Measurements from ENCODE around the gene EPB41.
A peak's percentile ranks its signal among the peaks of the same experiment; 100 is the strongest.
"Not testable (repeated sequence)": the region's sequence is repeated elsewhere in the genome, so short reads cannot be mapped to it uniquely, and the experiment has no call there.

The EPB41 gene

DNA sequence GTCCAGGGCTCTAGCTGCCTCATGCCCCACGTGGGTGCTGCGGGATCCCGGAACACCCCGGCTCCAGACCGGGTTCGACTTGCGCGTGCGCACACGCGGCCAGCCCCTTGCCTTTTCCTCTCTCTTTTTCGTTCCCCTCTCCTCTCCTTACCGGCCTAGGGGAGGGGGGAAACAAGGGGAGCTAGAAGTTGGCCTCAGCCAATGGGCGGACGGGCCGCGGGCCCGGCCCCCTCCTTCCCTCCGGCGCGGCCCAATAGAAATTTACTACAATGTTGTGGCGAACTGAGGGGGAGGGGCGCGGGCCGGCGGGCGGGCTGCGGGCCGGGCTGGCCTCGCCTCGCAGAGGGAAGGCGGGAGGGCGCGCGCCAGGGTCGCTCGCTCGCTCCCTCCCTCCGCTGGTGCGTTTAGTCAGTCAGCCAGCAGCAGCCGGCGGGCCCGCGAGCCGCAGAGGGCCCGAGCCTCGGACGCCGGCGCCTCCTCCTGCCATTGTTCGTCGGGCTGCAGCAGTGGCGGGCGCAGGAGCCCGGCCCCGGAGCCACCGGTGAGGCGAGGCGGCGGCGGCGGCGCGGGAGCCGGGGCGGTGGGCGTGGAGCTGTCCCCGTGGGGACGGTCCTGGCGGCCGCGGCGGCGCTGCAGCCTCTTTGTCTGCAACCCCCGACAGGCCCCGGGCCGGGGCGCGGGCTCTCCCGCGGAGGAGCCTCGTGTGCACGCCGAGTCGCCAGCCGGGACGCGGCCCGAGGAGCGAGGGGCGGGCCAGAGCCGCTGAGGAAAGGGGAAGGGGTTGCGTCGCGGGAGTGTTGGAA lies at the start of gene EPB41:
TSS of gene EPB41 (plus strand) at position 342 of the 803 bp plus-strand sequence. CDS start 72,869 bp downstream, outside the sequence.
- peak; percentile 91 for DNase-seq (ENCODE audit: low spot score)

DNA sequence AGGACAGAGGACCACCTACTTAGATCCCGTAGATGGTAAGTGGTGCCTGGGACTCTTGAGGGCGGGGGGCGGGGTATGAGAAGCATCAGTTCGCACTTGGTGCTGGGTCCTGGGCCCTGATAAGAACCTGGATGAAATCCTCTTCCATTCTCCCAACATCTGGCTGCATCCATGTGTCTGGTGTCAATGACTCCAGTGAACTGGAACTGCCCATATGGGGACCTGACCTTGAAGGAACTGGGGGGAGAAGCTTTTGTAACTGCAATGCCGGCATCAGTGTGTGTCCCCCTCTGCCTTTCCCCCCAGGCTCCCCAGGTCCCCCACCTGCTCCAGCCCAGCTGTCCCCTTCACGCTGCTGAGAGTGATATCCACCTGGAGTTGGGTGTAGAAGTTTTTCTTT lies 49.7 kb upstream of the EPB41 start:
- DNase-seq (ENCODE audit: low spot score): no peak

DNA sequence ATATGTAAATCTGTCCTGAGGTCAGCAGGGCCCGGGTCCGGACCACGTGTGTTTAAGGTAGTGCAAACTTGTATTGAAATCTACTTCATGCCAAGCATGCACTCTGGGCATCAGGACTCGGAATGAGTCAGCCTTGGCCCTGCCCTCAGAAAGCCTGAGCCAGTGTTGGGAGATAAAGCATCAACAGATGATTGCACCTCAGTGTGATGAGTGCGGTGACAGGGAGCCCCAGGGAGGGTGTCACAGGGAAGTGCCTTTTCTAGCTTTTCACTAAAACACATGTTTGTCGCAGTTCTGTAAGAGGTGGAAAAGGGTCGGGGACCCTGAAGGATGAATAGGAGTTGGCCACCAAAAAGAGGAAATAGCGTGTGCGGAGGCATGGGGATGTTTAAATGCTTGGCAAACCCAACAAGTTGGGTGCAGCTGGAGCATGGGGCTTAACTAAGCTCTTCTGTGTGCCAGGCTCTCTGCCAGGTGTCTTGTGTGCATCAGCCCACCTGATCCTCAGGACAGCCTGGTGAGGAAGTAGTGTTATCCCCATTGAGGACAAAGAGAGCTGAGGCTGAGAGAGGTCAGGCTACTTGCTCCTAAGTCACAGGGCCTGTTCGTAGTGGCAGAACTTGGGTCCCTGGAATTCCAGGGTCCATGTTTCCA lies 48.2 kb upstream of the EPB41 start:
- DNase-seq (ENCODE audit: low spot score): no peak

DNA sequence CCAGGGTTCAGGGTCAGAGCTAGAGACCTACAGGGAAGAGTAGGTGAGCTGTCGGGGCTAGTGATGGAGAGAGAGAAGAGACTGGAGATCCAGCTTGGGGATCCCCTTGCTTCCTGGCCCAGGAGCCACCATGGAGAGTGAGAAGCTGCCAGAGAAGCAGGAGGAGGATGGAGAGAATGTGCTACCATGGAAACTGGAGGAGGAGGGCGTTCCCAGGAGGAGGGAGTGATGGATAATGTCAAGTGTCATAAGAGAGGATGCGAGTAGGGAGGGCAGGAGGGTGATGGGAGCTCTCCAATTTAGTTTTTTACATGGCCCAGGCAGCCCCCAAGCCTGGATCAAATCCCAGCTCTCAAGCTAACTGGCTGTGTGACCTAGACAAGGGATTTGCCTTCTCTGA lies 46.5 kb upstream of the EPB41 start:
- no peak for DNase-seq (ENCODE audit: low spot score)

DNA sequence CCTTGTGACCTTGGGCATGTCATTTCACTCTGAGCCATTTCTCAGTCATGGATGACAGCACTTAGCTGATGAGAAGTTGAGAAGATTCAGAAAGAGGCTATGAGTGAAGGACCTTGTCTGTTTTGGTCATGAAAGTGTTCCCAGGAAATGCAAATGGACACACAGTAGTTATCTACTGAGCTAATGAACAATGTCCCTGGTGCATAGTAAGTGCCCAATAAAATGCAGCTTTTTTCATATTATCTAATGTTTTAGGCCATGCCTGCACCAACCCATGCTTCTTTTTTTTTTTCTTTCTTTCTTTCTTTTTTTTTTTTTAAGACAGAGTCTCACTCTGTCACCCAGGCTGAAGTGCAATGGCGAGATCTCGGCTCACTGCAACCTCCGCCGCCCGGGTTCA lies 44.4 kb upstream of the EPB41 start:
- no peak for DNase-seq (ENCODE audit: low spot score)

DNA sequence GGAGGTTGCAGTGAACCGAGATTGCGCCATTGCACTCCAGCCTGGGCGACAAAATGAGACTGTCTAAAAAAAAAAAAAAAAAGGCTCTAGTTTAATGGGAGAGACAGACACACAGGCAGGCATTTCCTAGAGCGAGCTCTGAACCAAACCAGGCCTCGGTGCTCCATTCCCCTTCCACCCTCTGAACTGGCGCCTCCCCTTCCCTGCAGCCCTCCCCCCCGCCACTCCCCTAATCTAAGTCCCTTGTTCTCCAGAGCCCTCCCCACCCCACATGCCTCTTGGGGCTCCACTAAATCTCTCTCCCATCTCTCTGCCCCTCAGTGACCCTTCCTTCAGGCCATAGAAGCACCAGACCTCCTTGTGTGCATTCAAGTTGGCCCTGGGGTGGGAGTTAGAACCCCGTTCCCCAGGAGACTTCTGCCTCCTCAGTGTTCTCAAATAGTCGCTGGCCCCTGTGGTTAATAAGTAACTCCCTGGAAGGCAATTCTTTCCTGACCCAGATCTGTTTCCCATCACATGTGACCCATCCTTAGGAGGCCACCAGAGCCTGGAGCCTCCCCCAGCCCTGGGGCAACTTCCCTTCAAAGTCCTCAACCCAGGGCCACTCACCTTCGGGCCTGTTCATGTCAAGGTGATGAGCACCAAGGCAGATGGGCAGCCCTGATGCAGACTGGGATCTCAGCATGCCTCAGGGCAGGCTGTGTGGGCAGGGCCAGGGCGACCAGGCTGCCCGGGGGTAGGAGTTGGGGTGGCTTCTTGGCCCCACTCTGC lies 42.6 kb upstream of the EPB41 start:
- DNase-seq (ENCODE audit: low spot score): no peak

DNA sequence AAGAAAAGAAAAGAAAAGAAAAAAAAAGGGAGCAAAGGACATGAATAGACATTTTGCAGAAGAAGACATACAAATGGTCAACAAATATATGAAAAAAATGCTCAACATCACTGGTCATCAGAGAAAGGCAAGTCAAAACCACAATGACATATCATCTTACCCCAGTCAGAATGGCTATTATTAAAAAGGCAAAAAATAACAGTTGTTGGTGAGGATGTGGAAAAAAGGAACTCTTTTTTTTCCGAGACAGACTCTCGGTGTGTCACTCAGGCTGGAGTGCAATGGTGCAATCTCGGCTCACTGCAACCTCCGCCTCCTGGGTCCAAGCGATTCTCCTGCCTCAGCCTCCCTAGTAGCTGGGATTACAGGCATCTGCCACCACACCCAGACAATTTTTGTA lies 39.2 kb upstream of the EPB41 start:
- DNase-seq (ENCODE audit: low spot score): not testable (repeated sequence)

DNA sequence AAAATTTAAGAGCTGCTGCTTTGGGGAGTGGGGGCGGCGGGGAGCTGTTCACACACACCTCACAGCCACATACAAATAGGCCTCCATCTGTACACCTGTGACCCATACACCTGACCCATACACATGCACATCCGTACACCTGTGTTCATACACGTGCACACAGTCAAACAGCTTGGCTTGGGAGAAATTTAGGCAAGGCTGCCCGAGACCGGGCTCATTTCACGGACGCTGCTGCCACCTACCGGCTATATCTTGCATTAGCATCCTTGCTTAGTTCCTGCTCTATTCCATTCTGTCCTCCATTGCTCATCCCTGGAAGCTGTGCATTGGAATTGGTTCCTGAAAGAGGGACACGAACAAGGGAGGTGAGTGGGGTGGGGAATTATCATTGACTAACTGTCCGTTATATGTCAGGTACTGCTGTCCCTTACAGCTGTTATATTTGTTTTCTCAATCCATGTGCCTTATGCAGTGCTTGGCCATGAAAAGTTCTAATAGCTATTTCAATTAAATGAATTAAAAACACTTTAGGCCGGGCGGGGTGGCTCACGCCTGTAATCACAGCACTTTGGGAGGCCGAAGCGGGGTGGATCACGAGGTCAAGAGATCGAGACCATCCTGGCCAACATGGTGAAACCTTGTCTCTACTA lies 37.1 kb upstream of the EPB41 start:
- peak; percentile 78 for DNase-seq (ENCODE audit: low spot score)

DNA sequence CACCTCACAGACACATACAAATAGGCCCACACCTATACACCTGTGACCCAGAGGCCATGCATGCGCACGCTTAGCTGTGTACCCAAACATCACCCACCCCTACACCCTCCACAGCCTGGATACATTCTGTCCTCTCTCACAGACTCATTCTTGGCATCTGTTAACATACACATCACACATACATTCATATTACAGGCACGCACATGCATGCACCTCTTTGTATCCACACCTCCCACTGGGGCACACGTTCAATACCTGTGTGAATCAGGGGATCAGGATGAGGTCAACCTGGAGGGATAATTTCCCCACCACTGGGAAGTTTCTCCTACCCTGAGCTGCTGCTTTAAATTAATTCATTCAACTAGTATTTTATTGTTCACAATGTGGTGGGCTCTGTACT lies 35.6 kb upstream of the EPB41 start:
- no peak for DNase-seq (ENCODE audit: low spot score)

DNA sequence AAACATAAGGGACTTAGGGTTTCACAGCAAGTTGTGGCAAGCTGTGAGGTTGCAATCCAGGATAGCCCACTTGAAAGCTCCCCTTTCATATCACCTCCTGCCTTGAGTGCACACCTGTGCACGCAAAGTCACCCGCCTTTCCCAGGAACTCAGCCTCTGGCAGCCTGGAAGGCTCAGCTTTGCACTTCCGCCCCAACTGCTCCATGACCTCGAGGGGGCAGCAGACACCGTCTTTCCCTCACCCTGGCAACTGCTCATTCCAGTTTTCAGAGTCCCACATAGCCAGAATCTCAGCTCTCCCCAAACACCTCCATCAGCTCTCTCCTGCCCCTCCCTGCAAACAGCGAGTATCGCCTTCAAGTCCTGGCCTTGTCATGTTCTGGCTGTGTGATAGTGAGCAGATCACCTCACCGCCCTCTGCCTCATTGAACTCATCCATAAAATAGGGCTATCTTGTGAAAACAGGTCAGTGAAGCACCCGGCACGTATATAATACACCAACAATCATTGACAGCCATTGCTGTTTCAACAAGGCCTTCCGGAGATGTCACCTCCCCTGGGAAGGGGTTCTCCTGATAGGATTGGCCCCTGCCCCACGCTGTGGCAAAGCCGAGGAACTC lies 32.2 kb upstream of the EPB41 start:
- peak; percentile 78 for DNase-seq (ENCODE audit: low spot score)

DNA sequence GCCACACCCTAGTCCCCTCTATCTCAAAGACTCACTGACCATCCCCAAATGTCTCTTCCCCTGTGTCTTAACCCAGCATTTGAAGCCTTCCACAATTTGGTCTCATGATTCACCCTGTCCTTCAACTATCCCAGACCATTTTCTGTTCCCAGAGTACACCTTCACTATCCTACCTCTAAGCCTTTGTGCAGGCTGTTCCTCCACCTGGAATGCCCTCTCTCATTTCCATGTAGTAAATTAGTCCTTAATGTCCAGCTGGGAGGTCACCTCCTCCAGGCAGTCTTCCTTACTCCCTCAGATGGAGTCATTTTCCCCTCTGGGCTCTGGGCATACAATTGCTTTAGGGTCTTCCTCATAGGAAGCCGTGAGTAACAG lies 31.1 kb upstream of the EPB41 start:
- DNase-seq (ENCODE audit: low spot score): no peak

DNA sequence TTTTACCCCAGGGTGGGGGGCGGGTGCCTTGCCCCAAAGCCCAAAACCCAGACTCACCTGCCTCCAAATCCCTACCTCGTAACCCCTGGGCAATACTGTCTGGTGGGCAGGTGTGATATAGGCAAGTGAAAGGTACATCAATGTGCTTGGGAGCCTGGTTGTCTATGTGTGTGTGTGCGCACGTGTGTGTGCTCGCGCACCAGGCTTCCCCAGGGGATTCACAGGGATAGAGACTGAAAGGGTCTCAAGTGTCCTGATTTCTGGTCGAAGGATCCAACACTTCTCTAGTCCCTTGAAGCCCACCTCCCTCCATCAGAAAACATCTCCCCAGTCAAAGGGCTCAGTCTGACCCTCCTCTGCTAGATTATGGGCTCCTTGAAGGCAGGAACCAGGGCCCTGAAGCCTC lies 28.9 kb upstream of the EPB41 start:
- no peak for DNase-seq (ENCODE audit: low spot score)

DNA sequence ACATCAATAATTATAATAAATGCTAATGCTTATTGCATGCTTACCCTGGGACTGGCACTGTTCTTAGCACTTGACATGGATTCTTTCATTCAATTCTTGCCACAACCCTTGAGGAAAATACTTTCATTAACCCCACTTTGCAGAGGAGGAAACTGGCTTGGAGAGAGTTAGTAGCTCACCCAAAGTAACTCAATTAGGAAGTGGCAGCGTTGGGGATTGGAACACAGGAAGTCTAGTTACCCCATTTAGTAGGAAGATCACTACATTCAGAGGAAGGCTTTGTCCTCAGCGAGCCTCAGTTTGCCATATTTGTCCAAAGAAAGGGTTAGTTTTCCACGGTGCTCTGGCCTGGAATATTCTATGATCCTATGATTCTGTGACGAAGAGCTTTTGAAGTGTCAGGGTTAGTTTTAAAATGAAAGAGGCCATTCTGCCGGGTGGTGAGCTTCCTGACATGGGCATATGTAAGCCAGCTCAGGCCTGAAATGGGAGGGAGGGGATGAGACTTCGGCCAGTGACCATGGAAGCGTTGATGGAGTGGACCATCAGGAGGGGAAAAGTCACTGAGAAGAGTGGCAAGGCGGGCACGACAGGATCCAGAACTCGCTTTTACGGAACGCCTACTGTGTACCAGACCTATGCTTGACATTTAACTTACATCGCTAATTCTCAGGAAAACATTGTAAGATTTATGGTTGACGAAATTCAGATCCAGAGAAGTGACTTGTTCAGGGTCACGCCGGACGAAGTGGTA lies 28.2 kb upstream of the EPB41 start:
- no peak for DNase-seq (ENCODE audit: low spot score)

DNA sequence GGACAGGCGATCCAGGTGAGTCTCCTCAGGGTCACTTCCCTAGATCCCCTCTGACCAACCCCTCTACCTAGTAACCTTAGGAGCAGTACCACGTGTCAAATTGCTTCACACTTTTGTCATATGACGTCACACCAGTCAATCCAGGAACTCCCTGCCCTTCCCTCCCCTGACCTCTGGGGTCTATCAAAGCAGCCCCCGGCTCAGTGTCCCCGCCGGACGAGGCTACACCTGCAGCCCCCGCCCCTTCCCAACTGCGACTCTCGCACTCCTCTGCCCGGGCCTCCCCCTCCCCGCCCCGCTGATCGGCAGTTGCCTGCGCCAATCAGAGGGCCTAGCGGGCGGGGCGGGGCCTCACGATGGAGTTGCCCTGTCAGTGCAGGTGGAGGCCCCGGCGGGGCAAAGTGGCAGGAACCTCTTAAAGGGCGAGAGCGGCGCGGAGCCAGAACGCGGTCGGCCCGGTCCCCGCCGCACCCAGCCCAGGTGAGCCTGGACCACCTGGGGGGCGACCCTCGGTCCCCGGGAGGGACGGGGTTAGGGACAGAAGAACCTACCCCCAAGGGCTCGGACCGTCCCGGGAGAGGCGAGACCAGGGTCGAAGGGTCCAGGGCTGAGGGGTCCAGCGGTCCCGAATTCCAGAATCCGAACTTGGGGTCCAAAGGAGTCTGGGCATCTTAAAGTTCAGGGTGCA lies 27.5 kb upstream of the EPB41 start:
- peak; percentile 90 for DNase-seq (ENCODE audit: low spot score)

DNA sequence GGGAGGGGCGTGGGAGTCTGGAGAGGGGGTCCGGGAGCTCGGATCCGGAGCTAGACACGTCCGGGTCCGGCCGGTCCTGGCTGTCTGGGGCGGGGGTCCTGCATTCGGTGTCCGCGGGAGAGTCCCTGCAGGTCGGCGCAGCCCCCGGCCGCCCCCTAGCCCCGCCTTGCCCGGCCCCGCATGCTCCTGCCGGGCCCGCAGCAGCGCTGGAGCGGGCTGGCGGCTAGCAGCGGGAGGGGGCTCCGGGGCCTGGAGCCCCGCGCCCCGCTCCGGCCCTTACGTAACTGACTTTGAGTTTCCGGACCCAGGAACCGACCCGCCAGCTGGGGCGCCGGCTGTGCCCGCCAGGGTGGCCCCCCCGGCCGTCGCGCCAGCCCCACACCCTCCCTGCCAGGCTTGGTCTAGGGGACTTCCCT lies 26.9 kb upstream of the EPB41 start:
- DNase-seq (ENCODE audit: low spot score): peak; percentile 52

DNA sequence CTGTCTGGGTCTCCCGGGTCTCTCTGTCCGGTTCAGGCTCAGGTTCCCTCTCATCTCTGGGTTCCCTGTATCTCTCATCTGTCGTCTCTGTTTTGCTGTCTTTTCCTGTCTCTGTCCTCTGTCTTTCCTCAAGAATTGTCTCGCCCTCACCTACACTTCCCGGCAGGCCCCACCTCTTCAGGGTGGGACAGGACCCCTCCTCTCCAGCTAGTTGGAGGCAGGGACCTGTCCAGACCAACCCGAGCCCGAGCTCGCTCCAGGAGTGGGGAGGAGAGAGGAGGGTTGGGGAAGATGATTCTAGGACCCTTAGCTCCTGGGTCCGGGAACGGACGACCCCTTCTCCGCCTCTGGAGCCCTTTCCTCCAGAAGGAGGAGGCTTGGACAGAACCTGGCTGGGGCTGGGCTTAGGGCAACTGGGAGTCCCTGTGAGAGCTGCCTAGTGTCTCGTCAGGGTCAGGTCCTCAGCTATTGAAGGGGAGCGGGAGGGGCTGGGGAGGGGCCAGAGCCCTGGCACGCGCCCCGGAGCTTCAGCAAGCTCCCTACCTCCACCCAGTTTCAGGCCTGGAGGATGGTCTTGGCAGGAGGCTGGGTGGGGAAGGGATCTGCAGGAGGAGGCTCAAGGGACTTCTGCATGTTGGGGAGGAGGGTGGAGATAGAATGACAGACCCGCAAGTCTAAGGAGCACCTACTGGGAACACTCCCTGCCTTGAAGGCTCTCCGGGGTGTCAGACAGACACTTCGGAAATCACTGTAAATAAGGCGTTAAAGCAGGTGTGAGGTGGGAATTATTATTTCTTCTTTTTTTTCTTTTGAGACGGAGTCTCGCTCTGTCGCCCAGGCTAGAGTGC lies 26.3 kb upstream of the EPB41 start:
- no peak for DNase-seq (ENCODE audit: low spot score)

DNA sequence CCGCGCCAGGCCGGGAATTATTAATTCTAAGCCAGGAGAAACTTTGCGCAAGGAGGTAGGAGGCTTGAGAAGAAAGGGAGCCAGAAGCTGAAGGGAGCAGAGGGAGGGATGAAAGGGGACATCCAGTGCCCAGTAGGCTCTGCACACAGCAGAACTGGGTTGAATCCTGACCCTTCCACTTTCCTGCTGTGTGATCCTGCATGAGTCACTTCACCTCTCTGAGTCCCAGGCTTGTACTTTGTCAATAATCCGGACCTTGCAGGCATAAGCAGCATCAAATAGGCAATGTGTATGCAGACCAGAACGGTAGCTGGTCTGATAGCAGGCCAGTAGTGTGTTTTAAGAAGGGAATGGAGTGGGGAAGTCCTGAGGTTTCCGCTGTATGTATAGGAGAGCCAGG lies 25.5 kb upstream of the EPB41 start:
- DNase-seq (ENCODE audit: low spot score): no peak

DNA sequence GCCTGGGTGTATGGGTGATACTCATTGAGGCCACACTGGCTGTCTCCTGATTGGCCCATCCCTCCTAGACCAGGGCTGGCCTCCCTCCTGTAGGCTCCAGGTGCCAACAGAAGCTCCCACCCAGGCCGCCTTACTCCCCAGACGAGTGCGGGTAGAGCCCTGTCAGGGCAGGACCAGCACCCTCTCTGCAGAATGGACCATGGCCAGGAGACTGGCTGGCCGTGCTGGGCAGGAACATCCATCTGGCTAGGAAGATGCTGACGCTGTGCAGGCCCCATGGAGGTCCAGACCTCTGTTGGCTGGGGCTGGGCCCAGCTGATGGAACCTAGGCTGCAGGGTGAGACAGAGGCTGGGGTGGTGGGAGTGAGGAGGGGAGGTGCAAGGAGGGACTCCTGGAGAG lies 25.0 kb upstream of the EPB41 start:
- no peak for DNase-seq (ENCODE audit: low spot score)

DNA sequence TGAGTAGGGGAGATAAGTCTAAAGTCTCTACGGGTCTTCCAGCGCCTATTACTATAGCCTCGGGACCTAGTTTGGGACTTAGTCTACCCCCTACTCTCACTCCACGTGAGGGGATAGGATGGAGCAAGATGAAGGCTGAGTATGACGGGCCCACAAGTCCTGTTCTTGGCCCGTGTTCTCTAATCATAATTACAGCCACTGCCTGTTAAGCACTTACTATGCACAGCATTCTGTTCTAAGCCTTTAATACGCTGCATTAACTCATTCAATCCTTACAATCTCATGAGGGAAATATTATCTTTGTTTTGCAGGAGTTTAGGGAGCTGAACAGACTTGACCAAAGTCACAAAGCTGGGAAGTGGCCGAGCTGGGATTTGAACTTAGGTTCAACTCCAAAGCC lies 23.9 kb upstream of the EPB41 start:
- DNase-seq (ENCODE audit: low spot score): no peak

DNA sequence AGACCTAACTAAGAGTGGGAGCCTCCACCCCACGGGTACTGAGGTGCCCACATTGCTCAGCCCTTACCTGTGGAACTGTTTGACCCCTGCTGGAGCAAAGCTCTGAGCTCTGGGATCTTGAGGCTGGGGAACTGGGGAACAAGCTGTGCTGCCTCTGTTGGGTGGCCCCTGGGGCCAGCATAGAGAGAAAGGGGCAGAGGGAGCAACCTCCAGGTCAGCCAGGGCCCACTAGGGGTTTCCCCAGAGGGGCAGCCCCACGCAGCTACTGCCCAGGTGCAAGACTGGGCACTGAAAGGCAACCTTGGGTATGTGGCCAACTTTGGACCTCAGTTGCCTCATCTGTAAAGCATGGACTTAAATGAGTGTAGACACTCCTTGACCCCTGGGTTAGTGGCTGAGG lies 23.5 kb upstream of the EPB41 start:
- DNase-seq (ENCODE audit: low spot score): no peak
